Trophoblast cell (in vitro differentiated cells and primary cell): Measurements from ENCODE around the gene SUN1.

Source experiments
- DNase-seq, 2 donors: peaks; one replicate each; pipeline ENCODE4 v3.0.0-alpha.2; 2016
- H2AFZ ChIP-seq: 2 replicates; pipeline ENCODE4 v1.6.1; 2013; ENCODE audit warnings: low read length, moderate library complexity, mild to moderate bottlenecking; ENCODE audit not compliant: insufficient read depth, poor library complexity
- H2AK5ac ChIP-seq: 2 replicates; pipeline ENCODE4 v1.6.1; 2013; ENCODE audit warnings: mild to moderate bottlenecking, low read length
- H2BK120ac ChIP-seq: 2 replicates; pipeline ENCODE4 v1.6.1; 2013; ENCODE audit warnings: low read length, mild to moderate bottlenecking, moderate library complexity; ENCODE audit not compliant: insufficient read depth, poor library complexity
- H2BK12ac ChIP-seq: 2 replicates; pipeline ENCODE4 v1.6.1; 2013; ENCODE audit warnings: mild to moderate bottlenecking, low read length, moderate library complexity
- H2BK5ac ChIP-seq: 2 replicates; pipeline ENCODE4 v1.6.1; 2013; ENCODE audit warnings: low read length, low read depth, moderate library complexity, mild to moderate bottlenecking; ENCODE audit not compliant: poor library complexity
- H3K14ac ChIP-seq: 2 replicates; pipeline ENCODE4 v1.6.1; 2013; ENCODE audit warnings: mild to moderate bottlenecking, low read length
- H3K18ac ChIP-seq: 2 replicates; pipeline ENCODE4 v1.6.1; 2013; ENCODE audit warnings: mild to moderate bottlenecking, low read length
- H3K23ac ChIP-seq: 2 replicates; pipeline ENCODE4 v1.6.1; 2013; ENCODE audit warnings: low read length
- H3K27ac ChIP-seq: 2 replicates; pipeline ENCODE4 v1.5.1; 2013; ENCODE audit warnings: low read depth, mild to moderate bottlenecking, inconsistent platforms, low read length, moderate library complexity
- H3K27me3 ChIP-seq: 2 replicates; pipeline ENCODE4 v1.6.1; 2013; ENCODE audit warnings: inconsistent platforms, mild to moderate bottlenecking, low read length, moderate library complexity; ENCODE audit not compliant: insufficient read depth
- H3K36me3 ChIP-seq, 2 experiments: 1 replicate in 1 of 2; 2 replicates in 1 of 2; pipeline ENCODE4 v1.6.1; 2013; ENCODE audit warnings: low read length in 2 of 2, mild to moderate bottlenecking in 2 of 2, moderate library complexity in 1 of 2; ENCODE audit not compliant: insufficient read depth in 2 of 2, control insufficient read depth in 1 of 2
- H3K4ac ChIP-seq: 2 replicates; pipeline ENCODE4 v1.6.1; 2013; ENCODE audit warnings: low read depth, mild to moderate bottlenecking, low read length, moderate library complexity
- H3K4me1 ChIP-seq, 2 experiments: 1 replicate in 1 of 2; 2 replicates in 1 of 2; pipeline ENCODE4 v1.6.1; 2013; ENCODE audit warnings: low read length in 2 of 2, mild to moderate bottlenecking in 2 of 2, moderate library complexity in 1 of 2; ENCODE audit not compliant: insufficient read depth in 2 of 2, control insufficient read depth in 1 of 2
- H3K4me2 ChIP-seq: 2 replicates; pipeline ENCODE4 v1.6.1; 2013; ENCODE audit warnings: inconsistent platforms, mild to moderate bottlenecking, low read length, moderate library complexity
- H3K4me3 ChIP-seq: 2 replicates; pipeline ENCODE4 v1.5.1; 2013; ENCODE audit warnings: mild to moderate bottlenecking, low read depth, low read length, inconsistent platforms
- H3K79me1 ChIP-seq: one replicate; pipeline ENCODE4 v1.6.1; 2013; ENCODE audit warnings: low read length
- H3K79me2 ChIP-seq: 2 replicates; pipeline ENCODE4 v1.6.1; 2013; ENCODE audit warnings: low read length, mild to moderate bottlenecking; ENCODE audit not compliant: control insufficient read depth, insufficient read depth, poor library complexity
- H3K9ac ChIP-seq: 2 replicates; pipeline ENCODE4 v1.6.1; 2013; ENCODE audit warnings: mild to moderate bottlenecking, low read length
- H3K9me3 ChIP-seq: 2 replicates; pipeline ENCODE4 v1.6.1; 2013; ENCODE audit warnings: low read depth, mild to moderate bottlenecking, control low read depth, inconsistent platforms, low read length; ENCODE audit not compliant: insufficient read depth
- H4K12ac ChIP-seq: 2 replicates; pipeline ENCODE4 v1.6.1; 2013; ENCODE audit warnings: low read depth, mild to moderate bottlenecking, low read length, moderate library complexity
- H4K8ac ChIP-seq: 2 replicates; pipeline ENCODE4 v1.6.1; 2013; ENCODE audit warnings: low read depth, mild to moderate bottlenecking, low read length, moderate library complexity
- H4K91ac ChIP-seq: one replicate; pipeline ENCODE4 v1.6.1; 2013; ENCODE audit warnings: low read depth, mild to moderate bottlenecking, low read length, moderate library complexity
- WGBS: extraction: QIAGEN DNeasy Blood & Tissue Kit; methylation state at CpG from one replicate; pipeline ENCODE4 v1.1.7; 2013; ENCODE audit warnings: missing lambda C conversion rate; ENCODE audit not compliant: insufficient read length, insufficient coverage; ENCODE audit errors: extremely low coverage; 5-methylcytosine and 5-hydroxymethylcytosine counted together

SUN1 gene

GRCh38 chr7:874031-874749 is 41.9 kb downstream of the SUN1 start:
- peak in 1 of 2 donors; percentile 24 for DNase-seq
- H4K8ac ChIP-seq: no peak overlapping the region
- no peak overlapping the region for H3K4ac ChIP-seq
- H3K36me3 ChIP-seq: peaks cover 24 to 32% of the 10 kb centered on the region in 2 experiments
- peaks cover 0 to 5% of the 10 kb centered on the region in 2 experiments for H3K4me1 ChIP-seq
- no peak overlapping the region for H3K18ac ChIP-seq
- H2BK120ac ChIP-seq: no peak overlapping the region
- H2BK12ac ChIP-seq: no peak overlapping the region
- H2AFZ ChIP-seq: no peak overlapping the region
- H3K9me3 ChIP-seq: peaks cover 1% of the 10 kb centered on the region
- no peak overlapping the region for H3K4me3 ChIP-seq
- H4K91ac ChIP-seq: no peak overlapping the region
- peaks cover 9% of the 10 kb centered on the region for H3K79me1 ChIP-seq
- H3K9ac ChIP-seq: no peak overlapping the region
- H3K4me2 ChIP-seq: no peak overlapping the region
- no peak overlapping the region for H4K12ac ChIP-seq
- no peak overlapping the region for H2BK5ac ChIP-seq
- peak overlapping the region; percentile 15 for H3K27ac ChIP-seq
- H3K79me2 ChIP-seq: peaks cover 16% of the 10 kb centered on the region
- no peak overlapping the region for H3K14ac ChIP-seq
- H2AK5ac ChIP-seq: no peak overlapping the region
- whole genome bisulfite sequencing: no CpG with 5 or more reads among the region's 9 CpGs
- no peak overlapping the region for H3K23ac ChIP-seq
- no peaks in the 10 kb centered on the region for H3K27me3 ChIP-seq

- Histone ChIP-seq H3K9ac (no peak overlapping the region), H3K9me3 (no peaks in the 10 kb centered on the region), H2BK5ac (no peak overlapping the region), H2BK120ac (peak overlapping the region; percentile 36), H3K14ac (no peak overlapping the region), H3K4ac (no peak overlapping the region), H3K79me1 (peaks cover 9% of the 10 kb centered on the region), H3K18ac (no peak overlapping the region), H4K91ac (no peak overlapping the region), H3K4me1 (peaks cover 0 to 5% of the 10 kb centered on the region in 2 experiments), H3K36me3 (peaks cover 22 to 26% of the 10 kb centered on the region in 2 experiments), H4K12ac (peak overlapping the region; percentile 15), H2BK12ac (no peak overlapping the region), H3K27me3 (no peaks in the 10 kb centered on the region), H2AK5ac (no peak overlapping the region), H3K27ac (no peak overlapping the region), H3K79me2 (peaks cover 20% of the 10 kb centered on the region), H3K23ac (no peak overlapping the region), H4K8ac (peak overlapping the region; percentile 64), H3K4me2 (no peak overlapping the region), H2AFZ (no peak overlapping the region), H3K4me3 (no peak overlapping the region)
- no CpG with 5 or more reads among the region's 7 CpGs for WGBS
- DNase-seq: no peak
Measured at GRCh38 chr7:875051-875450, 42.8 kb downstream of the SUN1 start.

GRCh38 chr7:875476-876076 is 43.3 kb downstream of the SUN1 start:
- Histone ChIP-seq H2BK12ac (peak overlapping the region; percentile 23), H4K8ac (peak overlapping the region; percentile 64), H2AFZ (no peak overlapping the region), H4K12ac (peak overlapping the region; percentile 15), H4K91ac (peak overlapping the region; percentile 83), H3K27ac (no peak overlapping the region), H3K4me1 (peaks cover 0 to 5% of the 10 kb centered on the region in 2 experiments), H3K9ac (no peak overlapping the region), H2BK5ac (no peak overlapping the region), H3K4ac (peak overlapping the region; percentile 22), H3K79me2 (peaks cover 23% of the 10 kb centered on the region), H3K18ac (no peak overlapping the region), H3K79me1 (peaks cover 9% of the 10 kb centered on the region), H3K9me3 (no peaks in the 10 kb centered on the region), H3K36me3 (peaks cover 22 to 23% of the 10 kb centered on the region in 2 experiments), H3K27me3 (no peaks in the 10 kb centered on the region), H3K23ac (no peak overlapping the region), H3K4me2 (peak overlapping the region; percentile 51), H2AK5ac (peak overlapping the region; percentile 95), H3K14ac (peak overlapping the region; percentile 27), H2BK120ac (peak overlapping the region; percentile 36), H3K4me3 (no peak overlapping the region)
- no peak for DNase-seq
- no CpG with 5 or more reads among the region's 27 CpGs for WGBS

- H3K4me3 ChIP-seq: peak within 1 kb of the TSS; percentile 95
- no peaks in the 10 kb centered on the region for H3K27me3 ChIP-seq
- H3K23ac ChIP-seq: no peak within 1 kb of the TSS
- H3K27ac ChIP-seq: peak within 1 kb of the TSS; percentile 68
- H2AK5ac ChIP-seq: peak within 1 kb of the TSS; percentile 95
- H3K18ac ChIP-seq: peak within 1 kb of the TSS; percentile 58
- peak within 1 kb of the TSS; percentile 23 for H2BK12ac ChIP-seq
- peaks cover 23% of the 10 kb centered on the region for H3K79me2 ChIP-seq
- H3K79me1 ChIP-seq: peaks cover 9% of the 10 kb centered on the region
- H2AFZ ChIP-seq: peak within 1 kb of the TSS; percentile 61
- H3K36me3 ChIP-seq: peaks cover 20 to 21% of the 10 kb centered on the region in 2 experiments
- peak; percentile 94 to 95 for DNase-seq
- peak within 1 kb of the TSS; percentile 63 for H3K4me2 ChIP-seq
- H4K91ac ChIP-seq: peak within 1 kb of the TSS; percentile 83
- H4K12ac ChIP-seq: peak within 1 kb of the TSS; percentile 86
- no CpG with 5 or more reads among the region's 129 CpGs for WGBS
- H3K9me3 ChIP-seq: no peaks in the 10 kb centered on the region
- H3K9ac ChIP-seq: peak within 1 kb of the TSS; percentile 89
- peaks cover 0 to 5% of the 10 kb centered on the region in 2 experiments for H3K4me1 ChIP-seq
- H2BK120ac ChIP-seq: peak within 1 kb of the TSS; percentile 36
- peak within 1 kb of the TSS; percentile 75 for H4K8ac ChIP-seq
- peak within 1 kb of the TSS; percentile 80 for H3K4ac ChIP-seq
- peak within 1 kb of the TSS; percentile 89 for H3K14ac ChIP-seq
- peak within 1 kb of the TSS; percentile 75 for H2BK5ac ChIP-seq
Measured at GRCh38 chr7:876077-876971, 44.0 kb downstream of the SUN1 start, which contains the start of gene GET4. GET4 (plus strand) TSS chr7:876554; CDS start chr7:876646, 92 bp downstream.
